HEK293T (cell line): ENCODE measurements around the gene TMEM161A.
"Not testable (repeated sequence)": the region's sequence is repeated elsewhere in the genome, so short reads cannot be mapped to it uniquely, and the experiment has no call there.

Experiments used
- CTCF ChIA-PET: fragments of 350-600 bp; formaldehyde crosslinking; extraction: SDS; loops from one replicate; lab custom pipeline; 2021; ENCODE audit warnings: antibody characterized with exemption, inconsistent platforms; lab: Yijun Ruan, JAX
- POLR2A ChIA-PET: fragments of 350-600 bp; formaldehyde crosslinking; extraction: SDS; loops from one replicate; lab custom pipeline; 2020; ENCODE audit warnings: antibody characterized with exemption, inconsistent platforms; lab: Yijun Ruan, JAX
- DNase-seq: peaks from one replicate; pipeline ENCODE4 v3.0.0; 2012; ENCODE audit warnings: mixed read lengths; ENCODE audit errors: extremely low spot score
- ARNT ChIP-seq: fragments of 450-650 bp; IDR thresholded peaks from 2 replicates; pipeline ENCODE4 v1.6.1; 2017; ENCODE audit warnings: mild to moderate bottlenecking
- BHLHE40 ChIP-seq: fragments of 450-650 bp; IDR thresholded peaks from 2 replicates; pipeline ENCODE4 v1.6.1; 2016; ENCODE audit warnings: mild to moderate bottlenecking, moderate library complexity, borderline replicate concordance
- CTBP1 ChIP-seq: fragments of 450-650 bp; IDR thresholded peaks from 2 replicates; pipeline ENCODE4 v1.6.1; 2016; ENCODE audit warnings: borderline replicate concordance
- ELF4 ChIP-seq: fragments of 450-650 bp; IDR thresholded peaks from 2 replicates; pipeline ENCODE4 v1.6.1; 2017; ENCODE audit warnings: antibody characterized with exemption
- FOXA1 ChIP-seq: fragments of 450-650 bp; IDR thresholded peaks from 2 replicates; pipeline ENCODE4 v1.6.1; 2016; ENCODE audit warnings: mild to moderate bottlenecking
- FOXK2 ChIP-seq: fragments of 450-650 bp; IDR thresholded peaks from 2 replicates; pipeline ENCODE4 v1.6.1; 2016; ENCODE audit warnings: mild to moderate bottlenecking
- FOXM1 ChIP-seq: fragments of 450-650 bp; IDR thresholded peaks from 2 replicates; pipeline ENCODE4 v1.6.1; 2017; ENCODE audit warnings: mild to moderate bottlenecking, borderline replicate concordance
- HDGF ChIP-seq: fragments of 450-650 bp; IDR thresholded peaks from 2 replicates; pipeline ENCODE4 v1.6.1; 2017; ENCODE audit warnings: antibody characterized with exemption, borderline replicate concordance
- L3MBTL2 ChIP-seq: fragments of 450-650 bp; conservative IDR thresholded peaks from 2 replicates; pipeline ENCODE4 v1.6.1; 2016; ENCODE audit warnings: mild to moderate bottlenecking
- LEF1 ChIP-seq: fragments of 450-650 bp; IDR thresholded peaks from 2 replicates; pipeline ENCODE4 v1.6.1; 2017; ENCODE audit warnings: mild to moderate bottlenecking, borderline replicate concordance
- NFRKB ChIP-seq: fragments of 450-650 bp; IDR thresholded peaks from 2 replicates; pipeline ENCODE4 v1.6.1; 2016; ENCODE audit warnings: mild to moderate bottlenecking, moderate library complexity
- PKNOX1 ChIP-seq: fragments of 450-650 bp; IDR thresholded peaks from 2 replicates; pipeline ENCODE4 v1.6.1; 2016
- SP1 ChIP-seq: fragments of 450-650 bp; IDR thresholded peaks from 2 replicates; pipeline ENCODE4 v1.6.1; 2017
- SUZ12 ChIP-seq: fragments of 450-650 bp; IDR thresholded peaks from 2 replicates; pipeline ENCODE4 v1.6.1; 2016; ENCODE audit warnings: mild to moderate bottlenecking
- TARDBP ChIP-seq: fragments of 450-650 bp; IDR thresholded peaks from 2 replicates; pipeline ENCODE4 v1.6.1; 2016
- ZNF384 ChIP-seq: fragments of 450-650 bp; IDR thresholded peaks from 2 replicates; pipeline ENCODE4 v1.6.1; 2016

TMEM161A gene

GRCh38 chr19:19149435-19149834 lies 11.2 kb upstream of the TMEM161A start:
- ChIA-PET CTCF (interaction anchor here (0.6 kb wide), 3 partner anchors 10 to 226 kb away, joined by 3 to 6 read pairs (median 3); no protein-coding TSS in a partner anchor), POLR2A (no interaction called here)
- DNase-seq, result no peak
- TF ChIP-seq L3MBTL2, result no peak
- TF ChIP-seq SUZ12, result no peak
- TF ChIP-seq CTBP1, result no peak
- no peak for TF ChIP-seq ARNT
- no peak for TF ChIP-seq LEF1
- TF ChIP-seq HDGF, result no peak
- no peak for TF ChIP-seq ZNF384
- TF ChIP-seq PKNOX1, result no peak
- no peak for TF ChIP-seq TARDBP
- no peak for TF ChIP-seq SP1
- TF ChIP-seq FOXM1, result no peak
- TF ChIP-seq ELF4, result no peak
- no peak for TF ChIP-seq NFRKB
- TF ChIP-seq FOXK2, result no peak
- TF ChIP-seq FOXA1, result no peak
- no peak for TF ChIP-seq BHLHE40

GRCh38 chr19:19148504-19148903 lies 10.2 kb upstream of the TMEM161A start:
- POLR2A ChIA-PET, result interaction anchor here (0.9 to 1.5 kb wide), 2 partner anchors 8 to 22 kb away, joined by 4 read pairs; partner anchors contain the start of gene MEF2B
- CTCF ChIA-PET, result interaction anchor here (2.8 kb wide), 1 partner anchor 26 kb away, joined by 12 read pairs; no protein-coding TSS in a partner anchor
- DNase-seq, result not testable (repeated sequence)

GRCh38 chr19:19147344-19147743 lies 9.1 kb upstream of the TMEM161A start:
- TF ChIP-seq SP1 (no peak), CTBP1 (no peak), BHLHE40 (no peak), L3MBTL2 (no peak), ELF4 (no peak), FOXM1 (no peak), ARNT (no peak), PKNOX1 (no peak), HDGF (no peak), TARDBP (no peak)
- ChIA-PET CTCF (interaction anchor here (2.8 kb wide), 1 partner anchor 27 kb away, joined by 12 read pairs; no protein-coding TSS in a partner anchor), POLR2A (interaction anchor here (1.5 kb wide), 1 partner anchor 9 kb away, joined by 4 read pairs; no protein-coding TSS in a partner anchor)
- DNase-seq, result no peak

GRCh38 chr19:19146865-19147264 lies 8.6 kb upstream of the TMEM161A start:
- DNase-seq, result no peak
- TF ChIP-seq LEF1 (no peak), ELF4 (no peak), FOXM1 (no peak), ARNT (no peak), SUZ12 (no peak), BHLHE40 (no peak), TARDBP (no peak), SP1 (no peak), PKNOX1 (no peak)
- CTCF ChIA-PET, result interaction anchor here (2.8 kb wide), 1 partner anchor 28 kb away, joined by 12 read pairs; no protein-coding TSS in a partner anchor
- POLR2A ChIA-PET, result no interaction called here

GRCh38 chr19:19145684-19146608 lies 7.7 kb upstream of the TMEM161A start:
- peak; percentile 82 for DNase-seq
- TF ChIP-seq SUZ12, result no peak
- ChIA-PET CTCF (interaction anchor here (1.0 to 2.8 kb wide), 3 partner anchors 26 to 219 kb away, joined by 3 to 12 read pairs (median 4); no protein-coding TSS in a partner anchor), POLR2A (no interaction called here)

GRCh38 chr19:19145281-19145680 lies 7.0 kb upstream of the TMEM161A start:
- ChIA-PET POLR2A (no interaction called here), CTCF (interaction anchor here (1.0 to 3.0 kb wide), 3 partner anchors 27 to 219 kb away, joined by 3 to 11 read pairs (median 4); no protein-coding TSS in a partner anchor)
- DNase-seq, result no peak
- TF ChIP-seq SUZ12 (no peak), HDGF (no peak), PKNOX1 (no peak), SP1 (no peak), LEF1 (no peak), CTBP1 (no peak), ARNT (no peak), L3MBTL2 (no peak), ZNF384 (no peak), BHLHE40 (no peak), FOXK2 (no peak), FOXA1 (no peak), NFRKB (no peak), FOXM1 (no peak), ELF4 (no peak), TARDBP (no peak)
